Natural killer cell treated with Interleukin-12 subunit alpha and Interleukin-12 subunit beta and Interleukin-15 and Interleukin-18, amount 100 ng/mL, for 72 hours (primary cell): ENCODE measurements around the gene HMX1. TPM values are rescaled to one million over a fixed set of nuclear protein-coding genes. Genes with fewer than 3 reads are reported as not detected.

Experiments used
- ATAC-seq, 2 donors: fragments of 150-1000 bp; cut with Tn5 transposase in 1 of 2; sonication (Bioruptor Pico), chemical (Tn5 transposase) in 1 of 2; 2 replicates each; pipeline ENCODE4 v1.10.0; 2021
- DNase-seq: peaks from one replicate; pipeline ENCODE4 v3.0.0; 2022; ENCODE audit warnings: low spot score
- H3K27ac Mint-ChIP-seq, 2 donors: 1 replicate in 1 of 2; 2 replicates in 1 of 2; pipeline ENCODE4 v1.8.0; 2022; ENCODE audit warnings: mixed read lengths in 2 of 2, mild to moderate bottlenecking in 1 of 2, moderate library complexity in 1 of 2
- H3K27me3 Mint-ChIP-seq, 2 donors: 1 replicate in 1 of 2; 2 replicates in 1 of 2; pipeline ENCODE4 v1.8.0; 2022; ENCODE audit warnings: mixed read lengths in 2 of 2
- H3K36me3 Mint-ChIP-seq: one replicate; pipeline ENCODE4 v1.8.0; 2022; ENCODE audit warnings: mixed read lengths
- H3K4me1 Mint-ChIP-seq, 2 donors: 1 replicate in 1 of 2; 2 replicates in 1 of 2; pipeline ENCODE4 v1.8.0; 2022; ENCODE audit warnings: low read depth in 2 of 2, mixed read lengths in 2 of 2, mild to moderate bottlenecking in 1 of 2
- H3K4me3 Mint-ChIP-seq: one replicate; pipeline ENCODE4 v1.8.0; 2022; ENCODE audit warnings: mixed read lengths
- H3K9me3 Mint-ChIP-seq: 2 replicates; pipeline ENCODE4 v1.8.0; 2022; ENCODE audit warnings: mixed read lengths
- total RNA-seq, 2 donors: library from RNA; stranded (reverse); gene quantifications; one replicate each; pipeline ENCODE4 v1.2.3, GENCODE V29; 2022

HMX1 gene
- total RNA-seq, 2 donors from 2014 or later, result not detected

GRCh38 chr4:8836664-8837171 is 34.9 kb downstream of the HMX1 start:
- Mint-ChIP-seq H3K4me3 (no peak overlapping the region), H3K4me1 (no peaks in the 10 kb centered on the region), H3K27ac (no peak overlapping the region), H3K9me3 (no peaks in the 10 kb centered on the region), H3K27me3 (peaks cover 0 to 2% of the 10 kb centered on the region in 2 donors), H3K36me3 (no peaks in the 10 kb centered on the region)
- ATAC-seq (no peak), DNase-seq (no peak)

- Mint-ChIP-seq H3K4me1 (no peaks in the 10 kb centered on the region), H3K9me3 (no peaks in the 10 kb centered on the region), H3K27ac (no peak overlapping the region), H3K27me3 (peaks cover 0 to 2% of the 10 kb centered on the region in 2 donors), H3K4me3 (no peak overlapping the region), H3K36me3 (no peaks in the 10 kb centered on the region)
- no peak for ATAC-seq
- DNase-seq, result no peak
These were observed 35.9 kb downstream of the HMX1 start for GRCh38 chr4:8835521-8836365.

GRCh38 chr4:8834681-8835220 is 36.9 kb downstream of the HMX1 start:
- ATAC-seq (no peak), DNase-seq (no peak)
- Mint-ChIP-seq H3K4me3 (no peak overlapping the region), H3K27ac (no peak overlapping the region), H3K4me1 (no peaks in the 10 kb centered on the region), H3K36me3 (no peaks in the 10 kb centered on the region), H3K9me3 (no peaks in the 10 kb centered on the region), H3K27me3 (peaks cover 0 to 2% of the 10 kb centered on the region in 2 donors)

- no peaks in the 10 kb centered on the region for H3K4me1 Mint-ChIP-seq
- H3K27me3 Mint-ChIP-seq, result peaks cover 4 to 19% of the 10 kb centered on the region in 2 donors
- H3K4me3 Mint-ChIP-seq, result no peak overlapping the region
- DNase-seq (no peak), ATAC-seq (peak in 1 of 2 donors; percentile 2)
- no peaks in the 10 kb centered on the region for H3K36me3 Mint-ChIP-seq
- H3K27ac Mint-ChIP-seq, result no peak overlapping the region
- no peaks in the 10 kb centered on the region for H3K9me3 Mint-ChIP-seq
These were observed 39.3 kb downstream of the HMX1 start for GRCh38 chr4:8832113-8832915.

GRCh38 chr4:8831221-8832112 is 40.2 kb downstream of the HMX1 start:
- no peaks in the 10 kb centered on the region for H3K4me1 Mint-ChIP-seq
- no peak overlapping the region for H3K4me3 Mint-ChIP-seq
- H3K9me3 Mint-ChIP-seq, result no peaks in the 10 kb centered on the region
- peak in 1 of 2 donors; percentile 10 for ATAC-seq
- H3K27me3 Mint-ChIP-seq, result peaks cover 7 to 27% of the 10 kb centered on the region in 2 donors
- DNase-seq, result no peak
- no peak overlapping the region for H3K27ac Mint-ChIP-seq
- no peaks in the 10 kb centered on the region for H3K36me3 Mint-ChIP-seq

- Mint-ChIP-seq H3K4me1 (no peaks in the 10 kb centered on the region), H3K9me3 (no peaks in the 10 kb centered on the region), H3K27me3 (peaks cover 7 to 29% of the 10 kb centered on the region in 2 donors), H3K36me3 (no peaks in the 10 kb centered on the region), H3K27ac (no peak overlapping the region), H3K4me3 (no peak overlapping the region)
- ATAC-seq, result no peak
- no peak for DNase-seq
These were observed 40.9 kb downstream of the HMX1 start for GRCh38 chr4:8830611-8831200.

GRCh38 chr4:8830056-8830455 is 41.6 kb downstream of the HMX1 start:
- no peak overlapping the region for H3K27ac Mint-ChIP-seq
- no peaks in the 10 kb centered on the region for H3K9me3 Mint-ChIP-seq
- no peak for DNase-seq
- H3K36me3 Mint-ChIP-seq, result no peaks in the 10 kb centered on the region
- no peak for ATAC-seq
- H3K27me3 Mint-ChIP-seq, result peaks cover 10 to 34% of the 10 kb centered on the region in 2 donors
- H3K4me1 Mint-ChIP-seq, result no peaks in the 10 kb centered on the region
- H3K4me3 Mint-ChIP-seq, result no peak overlapping the region

- no peak for DNase-seq
- H3K27ac Mint-ChIP-seq, result no peak overlapping the region
- no peaks in the 10 kb centered on the region for H3K36me3 Mint-ChIP-seq
- H3K9me3 Mint-ChIP-seq, result no peaks in the 10 kb centered on the region
- H3K27me3 Mint-ChIP-seq, result peaks cover 11 to 36% of the 10 kb centered on the region in 2 donors
- no peaks in the 10 kb centered on the region for H3K4me1 Mint-ChIP-seq
- H3K4me3 Mint-ChIP-seq, result no peak overlapping the region
- no peak for ATAC-seq
These were observed 42.1 kb downstream of the HMX1 start for GRCh38 chr4:8829584-8829983.

- no peak for ATAC-seq
- H3K27ac Mint-ChIP-seq, result no peak overlapping the region
- no peak for DNase-seq
These were observed 42.8 kb downstream of the HMX1 start for GRCh38 chr4:8828869-8829268.

GRCh38 chr4:8821151-8821950 is 50.3 kb downstream of the HMX1 start:
- ATAC-seq, result no peak

More at GRCh38 chr4:8828869-8829268, 42.8 kb downstream of the HMX1 start:
- Mint-ChIP-seq H3K36me3 (no peaks in the 10 kb centered on the region), H3K4me1 (no peaks in the 10 kb centered on the region), H3K4me3 (no peak overlapping the region), H3K9me3 (no peaks in the 10 kb centered on the region), H3K27me3 (peaks cover 14 to 43% of the 10 kb centered on the region in 2 donors)

GRCh38 chr4:8820178-8821102 is 51.2 kb downstream of the HMX1 start:
- no peak for DNase-seq
- Mint-ChIP-seq H3K27me3 (peaks cover 20 to 39% of the 10 kb centered on the region in 2 donors), H3K9me3 (no peaks in the 10 kb centered on the region), H3K27ac (no peak overlapping the region), H3K4me3 (no peak overlapping the region), H3K4me1 (no peaks in the 10 kb centered on the region), H3K36me3 (no peaks in the 10 kb centered on the region)
- no peak for ATAC-seq

More at GRCh38 chr4:8821151-8821950, 50.3 kb downstream of the HMX1 start:
- H3K27ac Mint-ChIP-seq, result no peak overlapping the region
- no peak overlapping the region for H3K4me3 Mint-ChIP-seq
- H3K4me1 Mint-ChIP-seq, result no peaks in the 10 kb centered on the region
- H3K36me3 Mint-ChIP-seq, result no peaks in the 10 kb centered on the region
- no peaks in the 10 kb centered on the region for H3K9me3 Mint-ChIP-seq
- no peak for DNase-seq
- H3K27me3 Mint-ChIP-seq, result peaks cover 20 to 41% of the 10 kb centered on the region in 2 donors
